ENCODE data around the gene UBASH3B. TPM values are rescaled to one million over a fixed set of nuclear protein-coding genes. Genes with fewer than 3 reads are reported as not detected.

UBASH3B gene
- total RNA-seq, 1 donor from 2014 or later, result 4.3 TPM

DNA sequence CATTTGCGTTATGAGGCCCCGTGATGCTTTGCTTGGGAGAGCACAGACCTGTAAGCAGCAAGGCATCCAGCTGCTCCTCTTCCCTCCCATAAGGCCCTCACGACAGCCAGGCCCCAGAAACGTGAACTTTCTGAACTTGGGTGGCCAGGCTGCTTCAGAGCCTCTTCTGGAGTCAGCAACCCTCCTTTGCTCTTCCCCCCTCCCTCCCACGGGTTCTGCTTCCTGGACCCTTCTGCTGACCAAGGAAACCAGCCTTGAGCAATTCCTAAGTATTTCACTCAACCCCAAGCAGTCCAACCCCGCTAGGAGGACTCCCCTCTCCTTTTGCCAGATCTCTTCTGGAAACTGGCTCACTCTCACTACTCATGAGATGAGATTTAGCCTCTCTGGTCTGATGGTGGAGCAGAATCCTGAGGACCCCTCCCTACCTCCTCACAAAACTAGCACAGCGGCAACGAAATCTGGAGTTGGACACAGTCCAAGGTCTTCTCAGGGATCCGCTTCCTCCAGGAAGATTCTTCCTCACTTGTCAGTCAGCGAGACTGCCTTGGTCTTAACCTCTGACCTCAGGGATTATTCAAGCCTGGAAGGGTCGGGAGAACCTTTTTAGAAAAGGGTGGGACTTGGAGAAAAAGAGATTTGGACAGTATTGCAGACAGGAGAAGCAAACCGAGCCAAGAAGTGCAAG, 86.2 kb downstream of the UBASH3B start:
- intact Hi-C loops (cut with micrococcal nuclease), result no loop called here
- Mint-ChIP-seq H3K4me3 (no peak overlapping the region), H3K9me3 (no peaks in the 10 kb centered on the region), H3K27ac (no peak overlapping the region), H3K36me3 (ENCODE audit: low read depth) (no peaks in the 10 kb centered on the region), H3K27me3 (no peaks in the 10 kb centered on the region), H3K4me1 (peaks cover 3% of the 10 kb centered on the region)
- no peak for DNase-seq
- TF ChIP-seq, protein P1, sequence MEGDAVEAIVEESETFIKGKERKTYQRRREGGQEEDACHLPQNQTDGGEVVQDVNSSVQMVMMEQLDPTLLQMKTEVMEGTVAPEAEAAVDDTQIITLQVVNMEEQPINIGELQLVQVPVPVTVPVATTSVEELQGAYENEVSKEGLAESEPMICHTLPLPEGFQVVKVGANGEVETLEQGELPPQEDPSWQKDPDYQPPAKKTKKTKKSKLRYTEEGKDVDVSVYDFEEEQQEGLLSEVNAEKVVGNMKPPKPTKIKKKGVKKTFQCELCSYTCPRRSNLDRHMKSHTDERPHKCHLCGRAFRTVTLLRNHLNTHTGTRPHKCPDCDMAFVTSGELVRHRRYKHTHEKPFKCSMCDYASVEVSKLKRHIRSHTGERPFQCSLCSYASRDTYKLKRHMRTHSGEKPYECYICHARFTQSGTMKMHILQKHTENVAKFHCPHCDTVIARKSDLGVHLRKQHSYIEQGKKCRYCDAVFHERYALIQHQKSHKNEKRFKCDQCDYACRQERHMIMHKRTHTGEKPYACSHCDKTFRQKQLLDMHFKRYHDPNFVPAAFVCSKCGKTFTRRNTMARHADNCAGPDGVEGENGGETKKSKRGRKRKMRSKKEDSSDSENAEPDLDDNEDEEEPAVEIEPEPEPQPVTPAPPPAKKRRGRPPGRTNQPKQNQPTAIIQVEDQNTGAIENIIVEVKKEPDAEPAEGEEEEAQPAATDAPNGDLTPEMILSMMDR (IDR thresholded peaks at IDR 0.05), result no peak
- POLR2A ChIA-PET, result no interaction called here
- CTCF ChIA-PET, result no interaction called here
- no peak for ATAC-seq (ENCODE audit: low read depth)

DNA sequence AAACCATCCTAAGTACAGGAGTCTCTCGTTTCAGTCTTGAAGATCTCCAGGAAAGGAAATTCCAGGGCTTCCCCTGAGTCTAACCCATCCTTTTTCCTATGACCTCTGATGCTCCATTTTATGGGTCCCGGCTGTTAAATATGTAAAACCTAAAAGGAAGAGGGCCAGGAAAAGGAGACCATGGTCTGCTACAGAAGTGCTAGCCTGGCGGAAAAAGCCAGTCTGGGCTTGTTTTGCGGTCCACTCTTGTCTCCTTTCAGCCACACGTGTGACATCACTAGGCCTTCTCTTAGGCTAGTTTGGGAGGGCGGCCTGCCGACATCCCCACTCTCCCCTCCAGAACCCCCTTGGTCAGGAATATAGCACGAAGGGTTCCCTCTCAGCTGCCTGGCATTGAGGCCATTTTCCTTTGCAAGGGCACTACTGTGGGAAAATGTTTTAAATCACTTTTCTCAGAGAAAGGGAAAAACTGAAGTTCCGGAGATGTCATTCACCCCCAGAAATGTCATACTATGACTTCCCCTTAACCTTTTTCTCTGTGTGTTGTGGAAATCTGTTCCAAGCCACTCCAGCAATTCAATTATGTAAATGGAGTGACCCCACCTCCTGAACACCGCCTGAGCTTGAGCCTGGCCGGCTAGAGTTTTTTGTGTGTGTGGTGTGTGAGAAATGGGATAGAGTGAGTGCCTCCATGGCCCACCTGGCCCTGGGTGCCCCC, 86.9 kb downstream of the UBASH3B start:
- POLR2A ChIA-PET, result interaction anchor here (0.7 to 1.2 kb wide), 2 partner anchors 10 to 12 kb away, joined by 3 read pairs; no protein-coding TSS in a partner anchor
- Mint-ChIP-seq H3K4me1 (peaks cover 3% of the 10 kb centered on the region), H3K4me3 (no peak overlapping the region), H3K9me3 (no peaks in the 10 kb centered on the region), H3K27ac (no peak overlapping the region), H3K36me3 (ENCODE audit: low read depth) (no peaks in the 10 kb centered on the region), H3K27me3 (no peaks in the 10 kb centered on the region)
- no peak for ATAC-seq (ENCODE audit: low read depth)
- no peak for DNase-seq
- TF ChIP-seq, protein P1 (IDR thresholded peaks at IDR 0.05), result no peak
- intact Hi-C loops (cut with micrococcal nuclease), result no loop called here
- CTCF ChIA-PET, result interaction anchor here (1.3 kb wide), 1 partner anchor 86 kb away, joined by 3 read pairs; no protein-coding TSS in a partner anchor

DNA sequence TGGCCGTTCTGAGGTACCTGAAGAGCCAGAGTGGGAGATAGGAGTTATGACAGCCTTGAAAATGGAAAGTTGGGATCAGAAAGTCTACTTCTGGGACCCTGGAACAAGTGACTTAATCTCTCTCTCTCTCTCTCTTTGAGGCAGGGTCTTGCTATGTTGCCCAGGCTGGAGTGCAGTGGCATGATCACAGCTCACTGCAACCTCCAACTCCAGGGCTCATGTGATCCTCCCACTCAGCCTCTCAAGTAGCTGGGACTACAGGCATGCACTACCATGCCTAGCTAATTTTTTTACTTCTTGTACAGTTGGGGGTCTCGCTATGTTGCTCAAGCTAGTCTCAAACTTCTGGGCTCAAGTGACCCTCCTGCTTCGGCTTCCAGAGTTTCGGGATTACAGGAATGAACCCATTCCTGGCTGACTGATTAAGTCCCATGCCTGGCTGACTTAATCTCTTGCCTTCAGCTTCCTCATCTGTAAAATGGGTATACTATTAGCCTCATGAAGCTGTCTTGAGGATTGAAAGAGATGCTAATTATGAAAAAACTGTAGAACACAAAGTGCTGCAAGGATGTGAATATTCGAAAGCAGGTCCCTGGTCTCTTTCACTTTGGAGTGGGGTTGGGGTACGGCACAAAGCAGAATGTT, 87.7 kb downstream of the UBASH3B start:
- Mint-ChIP-seq H3K4me3 (no peak overlapping the region), H3K27ac (no peak overlapping the region), H3K4me1 (peaks cover 5% of the 10 kb centered on the region), H3K36me3 (ENCODE audit: low read depth) (no peaks in the 10 kb centered on the region), H3K9me3 (no peaks in the 10 kb centered on the region), H3K27me3 (no peaks in the 10 kb centered on the region)
- DNase-seq, result no peak
- ATAC-seq (ENCODE audit: low read depth), result no peak
- TF ChIP-seq, protein P1 (IDR thresholded peaks at IDR 0.05), result no peak
- intact Hi-C loops (cut with micrococcal nuclease), result no loop called here
- POLR2A ChIA-PET, result interaction anchor here (0.7 to 1.2 kb wide), 3 partner anchors 10 to 12 kb away, joined by 3 to 5 read pairs (median 3); no protein-coding TSS in a partner anchor
- CTCF ChIA-PET, result interaction anchor here (1.3 to 5.5 kb wide), 2 partner anchors 12 to 87 kb away, joined by 3 to 41 read pairs; no protein-coding TSS in a partner anchor

DNA sequence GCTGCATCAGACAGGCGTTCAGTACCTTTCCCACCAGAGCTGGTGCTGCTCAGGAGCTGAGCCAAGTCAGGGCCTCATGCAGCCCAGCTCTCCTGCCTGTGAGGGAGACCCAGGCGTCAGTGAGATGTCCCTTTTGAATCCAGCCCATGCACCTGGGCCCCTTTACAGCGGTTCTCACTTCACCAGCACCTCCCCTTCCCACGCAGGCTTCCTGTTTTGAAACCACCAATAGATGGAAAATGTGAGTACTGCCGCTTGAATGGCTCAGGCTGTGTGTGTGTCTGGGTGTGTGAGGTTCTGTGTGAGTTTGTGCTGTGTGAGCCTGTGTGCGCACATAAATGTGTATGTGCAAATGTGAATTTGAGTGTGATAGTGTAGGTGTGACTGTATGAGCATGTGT, 88.4 kb downstream of the UBASH3B start:
- intact Hi-C loops (cut with micrococcal nuclease), result loop anchor here (1.0 to 2.0 kb wide), 3 partner anchors 18 to 1451 kb away; partner anchors contain the start of genes HSPA8 and SC5D
- no peak overlapping the region for H3K4me3 Mint-ChIP-seq
- DNase-seq (peak; percentile 51), ATAC-seq (ENCODE audit: low read depth) (peak; percentile 51)
- TF ChIP-seq, protein P1 (IDR thresholded peaks at IDR 0.05), result no peak
- no peaks in the 10 kb centered on the region for H3K9me3 Mint-ChIP-seq
- no peaks in the 10 kb centered on the region for H3K27me3 Mint-ChIP-seq
- ChIA-PET POLR2A (interaction anchor here (0.8 to 1.2 kb wide), 2 partner anchors 11 kb away, joined by 3 to 5 read pairs; no protein-coding TSS in a partner anchor), CTCF (interaction anchor here (1.3 to 5.5 kb wide), 2 partner anchors 11 to 88 kb away, joined by 3 to 41 read pairs; no protein-coding TSS in a partner anchor)
- no peak overlapping the region for H3K27ac Mint-ChIP-seq
- no peaks in the 10 kb centered on the region for H3K36me3 Mint-ChIP-seq (ENCODE audit: low read depth)
- peaks cover 12% of the 10 kb centered on the region for H3K4me1 Mint-ChIP-seq

Data from activated B cell treated with CpG ODN at 0.5 μM for 24 hours (primary cell).